ENCODE results near the gene ELMO1.

Gene ELMO1

DNA sequence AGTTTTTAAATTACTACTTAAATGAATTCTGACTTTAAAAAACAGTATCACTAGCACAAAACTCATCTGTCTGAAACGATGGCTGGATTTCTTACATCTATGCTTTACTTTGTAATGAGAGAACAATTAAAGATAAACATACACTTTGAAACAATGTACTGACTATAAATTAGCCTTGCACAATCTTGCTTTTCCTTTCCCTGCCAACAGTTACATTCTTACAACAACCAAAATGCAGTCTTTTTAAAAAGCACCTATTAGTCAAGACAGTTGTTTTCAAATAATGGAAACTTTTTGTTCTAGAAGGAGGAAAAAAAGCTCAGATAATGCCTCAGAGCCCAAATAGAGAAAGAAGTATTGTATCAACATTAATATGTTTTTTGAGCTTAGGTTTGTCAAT, 153.3 kb downstream of the ELMO1 start:
- no peak for DNase-seq

DNA sequence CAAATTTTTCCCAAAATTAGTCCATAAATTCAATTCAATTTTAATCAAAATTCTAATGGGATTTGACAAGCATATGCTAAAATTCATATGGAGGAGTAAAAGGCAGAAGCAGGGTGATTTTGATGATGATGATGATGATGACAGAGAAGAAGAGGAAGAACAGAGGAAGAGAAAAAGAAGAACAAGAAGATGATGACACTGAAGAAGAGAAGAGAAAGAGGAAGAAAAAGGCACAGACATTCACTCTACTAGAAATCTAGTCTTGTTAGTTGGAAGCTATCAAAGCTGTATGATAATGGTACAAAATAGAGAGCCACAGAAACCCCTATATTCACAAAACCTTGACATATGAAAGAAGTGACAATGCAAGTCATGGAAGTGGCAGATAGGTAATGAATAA, 157.9 kb downstream of the ELMO1 start:
- no peak for DNase-seq

DNA sequence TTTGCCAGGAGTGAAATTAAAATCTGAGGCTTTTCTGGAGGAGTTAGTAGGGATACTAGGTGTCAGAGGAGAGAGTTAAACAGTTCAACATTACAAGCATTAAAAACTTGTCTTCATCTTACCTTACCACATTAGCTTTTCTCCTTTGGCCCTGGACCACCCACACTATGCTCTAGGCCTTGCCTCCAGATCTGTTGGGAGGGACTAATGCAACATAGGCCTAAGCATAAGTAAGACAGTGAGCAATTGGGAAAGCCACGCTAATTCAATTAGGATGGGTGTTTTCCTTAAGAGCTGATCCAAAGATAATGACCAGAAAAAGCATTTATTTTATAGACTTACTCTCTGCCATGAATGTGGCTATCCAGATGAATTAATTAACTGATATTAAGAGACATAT, 158.9 kb downstream of the ELMO1 start:
- no peak for DNase-seq

DNA sequence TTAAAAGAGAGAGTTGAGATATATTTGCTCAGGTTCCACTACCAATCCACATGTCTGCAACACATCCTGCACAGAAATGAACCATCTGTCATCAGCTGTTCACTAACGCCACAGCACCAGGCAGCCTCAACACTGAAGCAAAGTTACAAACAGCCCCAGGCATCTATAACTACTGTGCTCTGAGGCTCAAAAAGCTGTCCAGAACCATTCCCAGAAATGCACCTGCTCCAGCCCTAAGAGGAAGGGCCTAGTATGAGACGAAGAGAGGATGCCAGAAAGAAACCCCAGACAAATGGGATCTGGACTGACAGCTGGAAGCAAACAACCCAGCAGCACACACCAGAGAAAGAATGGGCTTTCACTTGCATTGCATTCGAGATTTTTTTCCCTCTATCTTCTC, 159.3 kb downstream of the ELMO1 start:
- DNase-seq = no peak

DNA sequence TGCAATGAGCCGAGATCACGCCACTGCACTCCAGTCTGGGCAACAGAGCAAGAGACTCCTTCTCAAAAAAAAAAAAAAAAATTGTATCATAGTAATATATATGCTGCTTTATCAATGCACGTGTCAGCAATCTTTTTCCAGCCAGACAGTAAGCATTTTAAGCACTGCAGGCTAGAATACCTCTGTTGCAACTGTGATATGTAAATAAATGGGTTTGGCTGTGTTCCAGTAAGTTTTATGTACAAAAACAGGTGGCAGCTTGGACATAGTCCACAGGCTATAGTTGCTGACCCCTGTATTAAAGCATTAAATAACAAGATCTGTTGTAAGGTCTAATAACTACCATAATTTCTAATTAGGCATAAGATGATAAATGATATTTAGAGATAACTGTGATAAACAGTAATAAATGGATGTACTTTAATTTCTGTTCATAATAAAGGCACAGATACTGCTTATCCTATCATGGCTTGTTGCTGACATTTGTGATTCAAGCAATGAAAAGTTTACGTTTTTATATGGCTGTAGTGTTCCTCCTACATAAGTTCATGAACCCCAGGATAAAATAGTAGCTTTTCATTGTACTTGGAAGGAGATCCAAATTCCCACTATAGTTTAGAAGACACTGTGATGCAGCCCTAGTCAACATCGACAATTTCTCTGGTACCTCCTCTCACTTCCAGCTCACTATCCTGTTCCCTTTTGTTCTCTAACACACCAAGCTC, 161.4 kb downstream of the ELMO1 start:
- DNase-seq = no peak

DNA sequence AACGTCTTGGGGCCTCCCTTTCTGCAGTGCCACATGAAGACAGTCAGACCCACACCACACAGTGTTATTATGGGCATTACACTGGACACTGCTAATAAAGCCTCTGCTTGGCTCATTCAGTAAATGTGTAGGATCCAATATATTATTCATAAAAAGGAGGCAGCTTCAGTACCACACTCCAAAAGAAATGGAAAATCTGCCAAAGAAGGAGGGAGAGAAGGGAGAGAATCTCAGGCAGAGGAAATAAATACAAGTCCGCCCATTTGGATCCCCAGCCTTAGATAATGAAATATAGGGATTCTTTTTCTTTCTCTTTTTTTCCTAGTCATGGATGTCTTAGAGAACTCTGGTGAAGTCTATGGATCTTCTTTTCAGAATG, 162.2 kb downstream of the ELMO1 start:
- no peak for DNase-seq

DNA sequence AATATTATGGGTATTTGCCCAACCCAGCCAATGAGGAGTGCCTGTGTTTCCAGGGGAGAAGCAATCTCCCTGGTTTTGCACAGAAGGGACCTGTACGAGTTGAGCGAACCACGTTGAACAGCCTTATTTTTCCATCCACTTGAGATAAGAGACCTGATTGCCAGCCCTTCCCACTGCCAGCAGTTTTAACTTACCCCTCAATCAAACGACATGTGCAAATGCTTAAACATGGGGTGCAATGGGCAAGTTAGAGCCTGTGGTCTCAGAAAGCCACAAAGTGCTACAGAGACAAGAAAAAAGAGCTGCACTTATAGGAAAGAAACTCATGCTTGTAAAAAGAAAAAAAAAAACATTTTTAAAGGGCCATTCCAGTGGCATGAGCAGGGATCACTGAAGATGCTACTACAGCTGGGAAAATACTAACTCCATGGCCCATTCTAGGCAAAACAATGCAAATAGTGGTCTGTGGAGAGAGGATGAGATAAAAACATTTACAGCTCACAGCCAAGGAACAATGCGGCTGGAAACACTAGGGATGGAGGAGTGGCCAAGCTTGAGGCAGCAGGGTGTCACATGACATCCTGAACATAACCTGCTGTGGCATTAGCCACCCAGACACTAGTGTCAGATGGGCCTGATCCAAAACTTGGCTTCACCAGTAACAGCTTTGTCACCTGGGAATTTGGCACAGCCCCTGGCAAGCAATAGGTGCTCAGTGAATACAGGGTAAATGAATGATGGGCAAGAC, 162.8 kb downstream of the ELMO1 start:
- DNase-seq = no peak

DNA sequence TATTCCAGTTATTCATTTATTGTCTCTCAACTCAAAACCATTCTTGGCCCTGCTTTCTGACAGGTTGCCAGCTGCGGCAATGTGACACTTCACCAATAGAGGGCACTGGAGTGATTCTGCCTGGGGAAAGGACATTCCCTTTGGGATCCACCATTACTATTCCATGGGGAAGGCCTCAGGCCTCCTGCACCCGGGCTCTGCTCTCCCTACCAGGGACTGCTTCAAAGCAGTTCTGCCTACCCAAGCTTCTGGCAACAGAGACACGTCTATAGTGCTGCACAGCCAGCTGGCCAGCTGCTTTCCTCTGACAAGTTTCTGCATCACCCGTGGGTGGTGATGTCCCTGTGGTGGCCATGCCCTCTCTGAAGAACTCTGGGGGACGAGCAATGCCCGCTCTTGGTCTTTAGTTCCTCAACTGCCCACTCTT, 163.8 kb downstream of the ELMO1 start:
- no peak for DNase-seq

DNA sequence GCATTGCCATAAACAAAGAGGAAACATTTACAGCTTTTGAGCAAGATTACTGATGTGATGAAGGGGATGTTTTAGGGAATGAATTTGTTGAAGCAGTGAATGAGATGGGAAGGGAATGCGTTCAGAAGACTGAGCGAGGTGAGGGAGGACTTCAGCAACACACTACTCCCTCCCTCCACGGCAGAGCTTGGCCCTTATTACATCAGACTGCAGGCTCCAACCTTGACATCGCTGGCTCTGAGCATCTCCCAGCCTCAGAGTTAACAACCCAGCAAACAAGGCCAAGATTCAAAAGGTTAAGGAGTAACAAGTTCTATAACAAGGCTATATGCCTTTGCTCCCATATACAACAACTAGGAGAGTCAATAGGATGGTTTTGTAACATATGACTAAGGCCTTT, 164.4 kb downstream of the ELMO1 start:
- DNase-seq = no peak

DNA sequence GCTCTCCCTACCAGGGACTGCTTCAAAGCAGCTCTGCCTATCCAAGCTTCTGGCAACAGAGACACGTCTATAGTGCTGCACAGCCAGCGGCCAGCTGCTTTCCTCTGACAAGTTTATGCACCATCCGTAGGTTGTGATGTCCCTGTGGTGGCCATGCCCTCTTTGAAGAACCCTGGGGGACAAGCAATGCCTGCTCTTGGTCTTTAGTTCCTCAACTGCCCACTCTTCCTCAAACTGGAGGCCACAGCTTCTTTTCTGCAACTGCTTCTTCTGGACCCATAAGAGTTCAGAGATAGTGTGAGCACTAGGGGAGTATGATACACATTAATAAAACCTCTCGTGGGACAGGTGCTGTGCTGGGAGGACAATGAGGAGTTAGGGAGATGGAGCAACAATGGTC, 164.9 kb downstream of the ELMO1 start:
- DNase-seq = no peak

DNA sequence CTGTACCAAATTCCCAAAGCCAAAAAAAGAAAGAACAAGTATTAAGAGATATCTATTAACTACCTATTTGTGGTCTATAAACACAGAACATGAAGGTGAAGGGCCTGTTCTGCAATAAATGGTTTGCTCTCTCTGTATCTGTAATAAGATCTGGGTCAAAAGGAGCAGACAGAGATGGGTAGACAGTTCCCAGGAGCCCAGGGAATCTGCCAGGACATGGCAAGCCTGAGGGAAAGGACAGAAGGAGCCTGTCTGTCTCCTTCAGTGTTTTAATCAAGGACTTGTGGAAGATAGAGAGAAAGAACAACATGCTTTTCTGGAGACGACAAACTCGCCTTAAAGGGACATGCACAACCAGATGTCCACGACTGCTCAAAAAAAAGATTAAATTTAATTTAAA, 165.7 kb downstream of the ELMO1 start:
- no peak for DNase-seq

DNA sequence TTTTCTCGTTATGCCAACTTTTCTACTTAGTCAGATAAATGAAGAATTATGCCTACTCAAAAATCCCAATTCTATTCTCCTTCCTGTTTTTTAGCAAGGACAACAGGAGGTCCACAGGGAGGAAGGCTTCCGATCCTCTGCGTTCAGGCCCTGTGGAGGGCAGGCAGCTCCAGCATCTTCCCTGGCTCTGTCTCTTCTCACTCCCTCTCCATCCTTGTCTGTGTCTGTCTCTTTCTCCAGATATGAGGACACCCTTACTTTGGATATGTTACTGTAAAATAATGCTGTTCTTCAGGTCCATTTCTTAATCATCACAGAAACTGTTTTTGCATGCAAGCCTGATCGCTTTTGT, 166.6 kb downstream of the ELMO1 start:
- no peak for DNase-seq

DNA sequence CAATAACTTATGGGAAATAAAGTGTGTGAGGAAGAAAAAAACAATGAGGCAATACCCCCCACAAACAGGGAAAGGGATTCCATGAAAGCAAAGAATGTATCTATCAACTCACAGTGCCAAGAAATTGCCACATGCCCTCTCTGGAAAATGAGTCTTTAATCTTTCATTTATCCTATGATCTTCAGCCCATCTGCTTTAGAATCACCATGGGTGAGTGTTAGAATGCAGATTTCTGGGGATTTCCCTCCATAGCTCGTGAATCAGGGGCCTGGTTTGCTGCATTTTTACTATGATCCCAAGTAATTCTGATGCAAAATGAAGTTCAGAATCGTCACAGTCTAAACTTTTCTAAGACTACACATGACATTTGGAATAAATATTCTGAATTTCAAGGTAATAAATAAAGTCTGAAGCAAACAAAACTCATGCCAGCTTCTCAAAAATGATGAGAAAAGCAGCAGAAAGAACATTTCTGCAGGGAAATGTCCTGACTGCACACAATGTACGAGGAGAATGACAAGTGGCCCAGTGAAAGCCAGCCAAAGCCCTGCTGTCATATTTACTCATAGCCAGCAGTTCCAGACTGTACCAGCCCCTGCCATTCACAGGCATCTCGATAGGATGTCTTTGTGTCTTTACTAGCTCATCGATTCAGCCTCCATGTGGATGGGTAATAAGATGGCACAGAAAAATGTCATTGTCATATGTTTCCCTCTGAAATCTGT, 167.1 kb downstream of the ELMO1 start:
- no peak for DNase-seq

DNA sequence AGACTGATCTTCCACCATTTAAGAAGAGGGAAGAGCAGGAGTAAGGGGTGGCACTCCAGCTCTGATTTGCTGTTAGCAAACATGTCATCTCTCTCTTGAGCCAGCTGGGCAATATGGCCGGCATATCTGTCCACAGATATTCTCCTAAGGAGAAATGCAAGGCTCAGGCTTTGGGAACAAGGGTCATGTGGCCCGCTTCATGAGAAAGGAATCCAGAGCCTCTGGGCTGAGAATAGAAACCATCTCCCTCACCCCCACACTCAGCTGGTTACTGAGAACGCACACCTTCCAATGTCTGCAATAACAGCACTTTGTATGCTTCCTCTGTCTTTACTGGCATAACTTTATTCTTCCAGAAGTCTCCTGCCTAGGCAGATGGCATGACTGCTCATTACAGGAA, 171.2 kb downstream of the ELMO1 start:
- no peak for DNase-seq

DNA sequence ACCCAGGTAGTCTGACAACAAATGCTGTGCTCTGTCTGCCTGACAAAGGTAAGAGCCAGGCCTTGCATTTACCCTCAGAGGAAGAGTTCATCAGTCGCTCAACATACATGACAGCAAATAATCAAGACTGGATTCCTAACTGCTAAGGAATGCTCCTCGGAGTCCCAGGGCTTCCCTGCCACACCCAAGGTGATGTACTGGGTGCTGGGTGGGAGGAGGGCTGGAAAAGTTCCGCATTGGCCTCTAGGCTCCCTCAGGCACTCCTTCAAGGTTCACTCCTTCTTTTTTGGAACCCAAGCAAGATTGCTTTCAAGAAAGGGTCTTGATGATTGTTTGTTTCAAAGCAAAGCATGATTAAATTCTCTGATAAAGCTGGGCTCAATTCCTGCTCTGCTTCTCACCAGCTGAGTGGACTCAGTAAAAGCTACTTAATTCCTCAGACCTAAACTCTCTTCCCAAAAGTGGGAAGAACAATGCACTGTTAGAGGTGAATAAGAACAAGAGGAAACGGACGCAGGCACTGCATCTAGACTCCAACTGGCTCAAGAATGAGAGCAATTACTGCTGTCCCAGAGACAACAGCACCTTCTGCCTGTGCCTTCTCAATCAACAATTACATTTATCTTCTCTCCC, 173.5 kb downstream of the ELMO1 start:
- no peak for DNase-seq

DNA sequence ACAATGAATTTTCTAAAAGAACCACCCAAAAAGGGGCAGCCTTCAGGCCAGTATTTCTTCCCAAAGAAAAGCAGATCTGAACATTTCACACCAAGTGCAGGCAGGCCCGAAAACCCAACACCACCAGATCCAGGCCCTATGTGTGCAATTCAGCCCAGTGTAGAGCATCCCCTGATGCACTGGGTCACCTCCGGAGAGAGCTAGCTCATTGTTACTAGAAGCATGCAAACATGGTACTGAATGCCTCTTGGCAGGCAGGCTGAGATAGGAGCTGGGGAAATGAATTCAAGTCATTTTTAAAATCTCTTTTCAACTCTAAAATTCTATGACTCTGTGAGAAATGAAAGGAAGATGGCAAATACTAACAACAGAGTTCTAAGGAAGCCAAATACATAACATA, 174.8 kb downstream of the ELMO1 start:
- no peak for DNase-seq

DNA sequence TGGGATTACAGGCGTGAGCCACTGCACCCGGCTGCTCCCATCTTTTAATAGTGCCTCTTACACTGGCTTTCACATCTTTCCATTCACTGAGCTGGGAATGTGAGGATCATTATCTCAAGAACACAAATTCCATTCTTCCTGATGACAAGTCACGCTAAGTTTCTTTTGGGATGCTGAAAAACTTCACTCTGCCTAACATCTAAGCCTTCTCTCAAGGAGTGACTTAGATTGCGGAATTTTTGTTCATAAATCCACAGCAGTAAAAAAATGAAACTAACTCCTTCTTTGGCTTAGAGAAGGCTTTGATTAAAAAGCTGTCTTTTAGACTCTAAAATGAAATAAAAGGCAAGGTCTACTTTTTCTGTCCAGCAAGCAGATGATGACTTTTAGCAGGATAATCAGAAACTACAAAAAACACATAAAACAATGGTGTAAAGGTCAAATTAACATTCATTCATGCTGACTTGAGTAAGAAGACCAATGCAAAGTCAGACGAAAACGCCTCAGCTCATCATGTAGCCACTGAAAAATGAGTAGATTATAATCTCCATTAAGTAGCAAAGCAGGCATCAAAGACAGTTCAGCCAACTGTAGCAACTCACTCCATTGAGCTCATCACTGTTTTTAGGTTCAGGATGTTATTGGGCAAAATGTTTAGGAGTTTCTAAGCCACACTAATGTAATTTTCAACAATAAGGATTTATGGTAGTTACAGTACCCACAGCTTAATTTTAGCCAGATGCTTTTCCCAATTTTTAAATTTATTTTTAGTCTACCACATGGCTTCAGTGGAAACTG, 178.8 kb downstream of the ELMO1 start:
- no peak for DNase-seq

DNA sequence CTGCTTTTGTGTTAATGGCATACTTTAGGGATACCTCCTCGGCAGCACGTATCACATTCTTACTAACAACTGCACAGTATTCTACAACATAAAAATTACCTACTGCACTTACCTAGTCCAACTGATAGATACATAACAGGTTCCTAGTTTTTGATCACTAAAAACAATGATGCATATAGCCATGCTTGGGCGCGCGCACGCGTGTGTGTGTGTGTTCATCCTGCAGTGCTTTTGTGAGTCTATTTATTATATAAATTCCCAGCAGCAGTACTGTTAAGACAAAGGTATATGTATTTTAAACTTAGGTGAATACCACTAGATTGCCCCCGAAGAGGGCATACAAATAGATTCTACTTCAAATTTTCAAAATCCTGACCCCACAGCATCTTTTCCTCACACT, 181.4 kb downstream of the ELMO1 start:
- no peak for DNase-seq

DNA sequence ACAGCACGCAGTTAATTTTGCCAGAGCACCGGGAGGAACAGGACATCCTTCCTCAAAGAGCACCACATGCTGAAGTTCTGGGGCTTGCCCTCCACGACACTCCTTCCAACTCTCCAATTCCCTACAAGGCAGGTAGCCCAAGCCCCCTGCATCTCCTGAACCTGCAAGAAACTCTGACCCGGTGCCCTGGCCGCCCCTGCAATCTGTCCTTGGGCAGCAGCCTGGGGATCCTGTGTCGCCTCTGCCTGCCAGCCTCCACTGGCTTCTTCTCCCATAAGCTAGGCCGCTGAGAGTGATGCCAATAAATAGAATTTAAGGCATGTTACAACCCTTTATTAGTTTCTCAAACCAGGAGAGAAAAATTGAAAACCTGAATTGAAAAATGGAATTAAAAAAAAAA, 182.8 kb downstream of the ELMO1 start:
- DNase-seq = no peak

DNA sequence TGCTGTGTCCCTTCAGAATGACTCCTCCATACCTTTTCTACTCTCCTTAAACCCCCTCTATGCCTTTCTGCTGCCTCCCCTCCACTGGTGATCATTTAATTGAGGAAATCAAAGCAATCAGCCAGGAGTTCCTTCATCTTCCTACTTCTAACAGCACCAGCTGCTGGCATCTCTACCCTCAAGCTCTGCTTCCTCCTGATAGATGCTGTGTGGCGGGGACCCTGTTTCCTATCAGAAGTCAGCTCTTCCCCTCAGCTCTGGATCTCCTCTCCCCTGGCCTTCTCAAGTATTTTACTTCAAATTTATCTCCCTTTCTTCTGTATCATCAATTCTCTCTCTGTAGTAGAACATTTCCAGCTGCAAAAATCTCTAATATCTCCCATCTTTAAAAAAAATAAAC, 183.7 kb downstream of the ELMO1 start:
- no peak for DNase-seq

DNA sequence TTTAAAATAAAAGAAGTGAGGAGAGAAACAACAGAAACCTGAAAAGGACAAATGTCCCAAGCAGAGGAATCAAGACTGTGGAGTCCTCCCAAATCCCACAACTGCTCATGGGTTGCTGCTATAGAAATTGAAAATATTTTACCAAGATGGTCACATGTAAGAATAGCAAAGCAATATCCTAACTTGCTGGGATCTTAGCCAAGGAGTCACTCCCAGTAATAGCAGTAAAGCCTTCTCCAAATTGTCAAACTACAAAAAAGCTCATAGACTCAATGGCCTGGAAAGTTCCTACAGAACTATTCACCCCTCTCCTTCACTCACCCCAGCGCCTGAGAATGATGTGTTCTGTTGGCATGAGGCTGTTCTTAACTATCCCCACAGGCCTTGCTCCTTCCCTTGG, 186.5 kb downstream of the ELMO1 start:
- DNase-seq = no peak

DNA sequence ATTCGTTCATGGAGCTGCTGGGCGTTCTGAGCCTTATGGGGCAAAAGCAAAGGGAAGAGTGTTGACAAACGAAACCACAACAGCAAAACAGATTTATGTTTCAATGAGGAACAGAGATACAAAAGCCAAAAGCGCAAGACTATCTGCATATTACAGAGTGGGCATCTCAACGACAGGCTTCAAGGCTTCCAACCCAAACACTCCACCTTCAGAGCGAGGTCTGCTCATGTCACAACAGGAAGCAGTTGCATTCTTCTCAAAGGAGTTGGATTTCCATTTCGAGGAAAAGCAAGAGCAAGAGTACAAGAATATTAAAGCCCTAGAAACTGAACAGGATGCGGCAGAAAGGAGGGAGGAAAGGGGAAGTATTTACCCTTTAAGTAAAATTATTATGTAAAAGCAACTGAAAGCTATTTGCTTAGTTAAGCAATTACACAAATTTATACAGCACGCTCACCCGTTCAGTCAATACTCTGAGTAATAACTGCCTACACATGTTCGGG, 189.3 kb downstream of the ELMO1 start:
- no peak for DNase-seq

DNA sequence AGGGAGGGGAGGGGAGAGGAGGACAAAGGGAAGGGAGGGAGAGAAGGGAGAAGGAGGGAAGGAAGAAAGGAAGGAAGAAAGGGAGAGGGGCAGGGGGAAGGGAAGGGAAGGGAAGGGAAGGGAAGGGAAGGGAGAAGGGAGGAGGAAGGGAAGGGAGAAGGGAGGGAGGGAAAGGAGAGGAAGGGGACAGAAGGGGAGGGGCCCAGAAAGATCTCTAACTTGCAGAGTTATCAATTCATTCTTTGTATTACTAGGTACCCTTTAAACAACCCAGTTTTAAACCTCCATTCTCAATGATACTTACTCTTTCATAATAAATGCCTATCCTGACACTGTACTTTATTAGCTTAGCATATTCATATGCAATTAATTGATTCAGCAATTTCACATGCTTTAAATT, 192.0 kb downstream of the ELMO1 start:
- DNase-seq = no peak
